Measurements from ENCODE around the gene CDH5.
A peak's percentile ranks its signal among the peaks of the same experiment; 100 is the strongest.

The CDH5 gene

GRCh38 chr16:66367968-66368891 is 1.7 kb downstream of the CDH5 start:
- no peak for DNase-seq (ENCODE audit: low read depth)
- no peak for TF ChIP-seq CTCF (IDR thresholded peaks at IDR 0.05; ENCODE audit: insufficient read depth, low read depth, low read length, missing control alignments)
- H3K4me3 ChIP-seq (ENCODE audit: low read depth, low read length) = no peak overlapping the region

GRCh38 chr16:66369055-66369592 is 2.6 kb downstream of the CDH5 start:
- peak; percentile 18 for DNase-seq (ENCODE audit: low read depth)
- H3K4me3 ChIP-seq (ENCODE audit: low read depth, low read length) = no peak overlapping the region
- TF ChIP-seq CTCF (IDR thresholded peaks at IDR 0.05; ENCODE audit: insufficient read depth, low read depth, low read length, missing control alignments) = no peak

GRCh38 chr16:66370786-66371684 is 4.5 kb downstream of the CDH5 start:
- H3K4me3 ChIP-seq (ENCODE audit: low read depth, low read length) = no peak overlapping the region
- no peak for DNase-seq (ENCODE audit: low read depth)
- TF ChIP-seq CTCF (IDR thresholded peaks at IDR 0.05; ENCODE audit: insufficient read depth, low read depth, low read length, missing control alignments) = no peak

GRCh38 chr16:66372078-66372897 is 5.8 kb downstream of the CDH5 start:
- TF ChIP-seq CTCF (IDR thresholded peaks at IDR 0.05; ENCODE audit: insufficient read depth, low read depth, low read length, missing control alignments) = no peak
- DNase-seq (ENCODE audit: low read depth) = no peak
- no peak overlapping the region for H3K4me3 ChIP-seq (ENCODE audit: low read depth, low read length)

- no peak overlapping the region for H3K4me3 ChIP-seq (ENCODE audit: low read depth, low read length)
- TF ChIP-seq CTCF (IDR thresholded peaks at IDR 0.05; ENCODE audit: insufficient read depth, low read depth, low read length, missing control alignments) = no peak
- no peak for DNase-seq (ENCODE audit: low read depth)
These were observed 6.3 kb downstream of the CDH5 start for GRCh38 chr16:66372898-66373155.

- TF ChIP-seq CTCF (IDR thresholded peaks at IDR 0.05; ENCODE audit: insufficient read depth, low read depth, low read length, missing control alignments) = no peak
- no peak for DNase-seq (ENCODE audit: low read depth)
- no peak overlapping the region for H3K4me3 ChIP-seq (ENCODE audit: low read depth, low read length)
These were observed 7.2 kb downstream of the CDH5 start for GRCh38 chr16:66373667-66374066.
